GM18870 (cell line): Measurements from ENCODE around the gene SLC25A47.
"Not testable (repeated sequence)": the region's sequence is repeated elsewhere in the genome, so short reads cannot be mapped to it uniquely, and the experiment has no call there.

ENCODE experiments used
- ATAC-seq: cut with Tn5 transposase; IDR thresholded peaks from one replicate; pipeline ENCODE4 v1.9.1; 2021; ENCODE audit warnings: moderate library complexity; ENCODE audit not compliant: unreplicated experiment

Gene SLC25A47

GRCh38 chr14:100323121-100323941, at the start of gene SLC25A47:
Gene SLC25A47 (plus strand): TSS chr14:100323339. CDS start chr14:100323415, 76 bp downstream.
- no peak for ATAC-seq

- ATAC-seq, result no peak
These were observed 48.9 kb upstream of the SLC25A47 start for GRCh38 chr14:100274250-100274649.

- ATAC-seq, result no peak
These were observed 47.9 kb upstream of the SLC25A47 start for GRCh38 chr14:100275214-100275613.

- no peak for ATAC-seq
These were observed 44.4 kb upstream of the SLC25A47 start for GRCh38 chr14:100278702-100279101.

GRCh38 chr14:100279133-100279532, 44.0 kb upstream of the SLC25A47 start:
- ATAC-seq, result no peak

GRCh38 chr14:100279563-100279962, 43.6 kb upstream of the SLC25A47 start:
- no peak for ATAC-seq

- no peak for ATAC-seq
These were observed 41.7 kb upstream of the SLC25A47 start for GRCh38 chr14:100281286-100282082.

- no peak for ATAC-seq
These were observed 41.1 kb upstream of the SLC25A47 start for GRCh38 chr14:100282083-100282350.

- ATAC-seq, result no peak
These were observed 40.2 kb upstream of the SLC25A47 start for GRCh38 chr14:100282766-100283419.

GRCh38 chr14:100283436-100283835, 39.7 kb upstream of the SLC25A47 start:
- not testable (repeated sequence) for ATAC-seq

GRCh38 chr14:100283984-100284881, 38.9 kb upstream of the SLC25A47 start:
- no peak for ATAC-seq

GRCh38 chr14:100285021-100285912, 37.9 kb upstream of the SLC25A47 start:
- ATAC-seq, result peak; percentile 50

GRCh38 chr14:100285913-100286400, 37.2 kb upstream of the SLC25A47 start:
- ATAC-seq, result no peak

GRCh38 chr14:100286484-100287191, 36.5 kb upstream of the SLC25A47 start:
- no peak for ATAC-seq

- ATAC-seq, result no peak
These were observed 35.7 kb upstream of the SLC25A47 start for GRCh38 chr14:100287202-100287997.

GRCh38 chr14:100287998-100288295, 35.2 kb upstream of the SLC25A47 start:
- ATAC-seq, result not testable (repeated sequence)

- no peak for ATAC-seq
These were observed 34.6 kb upstream of the SLC25A47 start for GRCh38 chr14:100288382-100289185.
